IPS-NIHi11 (cell line): ENCODE results near the gene ATXN7L1.
A peak's percentile ranks its signal among the peaks of the same experiment; 100 is the strongest.

Experiments used
- DNase-seq: peaks from one replicate; pipeline ENCODE4 v3.0.0; 2012; ENCODE audit warnings: mixed read lengths, low spot score

The ATXN7L1 gene

DNA sequence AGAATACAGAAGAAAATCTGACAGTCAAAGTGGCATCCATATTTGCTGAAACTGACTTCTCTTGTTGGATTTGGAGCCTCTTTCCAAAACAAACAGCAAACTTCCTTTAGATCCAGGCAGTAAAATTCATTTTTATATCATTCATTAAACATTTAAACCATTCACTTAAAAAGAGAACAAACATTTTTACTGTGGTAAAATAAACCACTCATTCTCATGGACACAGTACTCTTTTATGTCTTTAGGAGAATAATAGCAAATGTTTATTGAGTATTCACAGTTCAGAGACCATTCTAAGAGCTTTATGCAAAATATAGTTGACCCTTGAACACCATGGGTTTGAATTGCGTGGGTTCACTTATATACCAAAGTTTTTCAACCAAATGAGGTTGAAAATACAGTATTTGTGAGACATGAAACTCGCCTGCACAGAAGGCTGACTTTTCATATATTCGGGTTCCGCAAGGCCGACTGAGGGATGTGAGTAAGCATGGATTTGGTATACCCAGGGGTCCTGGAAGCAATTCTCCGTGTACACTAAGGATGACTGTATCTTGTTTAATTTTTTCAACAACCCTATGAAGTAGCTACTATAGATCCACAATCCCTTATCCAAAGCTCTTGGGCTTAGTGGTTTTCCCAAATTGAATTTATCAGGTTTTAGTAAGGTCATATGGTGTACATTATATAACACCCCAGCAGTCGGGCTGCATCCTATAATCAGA is 49.1 kb downstream of the ATXN7L1 start:
- DNase-seq, result no peak

DNA sequence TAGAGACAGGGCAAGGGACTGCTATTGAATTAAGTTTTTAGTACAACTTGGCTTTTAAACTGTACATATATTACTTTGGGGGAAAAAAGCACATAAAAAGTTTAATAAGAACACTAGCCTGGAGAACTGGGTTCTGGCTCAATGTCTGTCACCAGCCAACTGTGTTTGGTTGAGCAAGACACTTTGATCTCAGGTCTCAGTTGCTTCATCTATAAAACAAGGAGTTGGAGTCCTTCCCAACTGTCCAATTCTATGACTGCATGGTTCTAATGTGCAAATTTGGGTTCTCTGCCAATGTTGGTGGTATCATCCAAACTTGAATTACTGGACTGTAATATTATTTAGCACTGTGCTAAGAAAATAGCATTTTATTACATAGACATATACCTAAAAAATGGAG is 50.3 kb downstream of the ATXN7L1 start:
- DNase-seq, result no peak

DNA sequence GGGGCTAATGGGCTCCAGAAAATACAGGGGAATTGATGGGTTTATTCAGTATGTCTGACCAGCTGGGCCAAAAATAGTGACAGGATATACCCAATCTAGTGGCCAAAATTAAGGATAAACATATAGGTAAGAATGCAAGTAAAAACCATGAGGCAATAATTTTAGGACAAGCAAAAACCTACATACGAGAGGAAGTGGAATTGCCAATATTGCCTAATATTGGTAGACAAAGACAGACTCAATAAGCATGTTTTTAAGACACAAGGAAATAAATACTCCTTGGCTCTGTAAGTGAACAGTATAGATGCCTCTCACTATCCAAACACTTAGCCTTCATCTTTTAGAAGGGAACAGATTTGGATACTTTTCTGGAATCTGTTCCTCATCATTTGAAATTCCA is 51.0 kb downstream of the ATXN7L1 start:
- DNase-seq, result no peak

DNA sequence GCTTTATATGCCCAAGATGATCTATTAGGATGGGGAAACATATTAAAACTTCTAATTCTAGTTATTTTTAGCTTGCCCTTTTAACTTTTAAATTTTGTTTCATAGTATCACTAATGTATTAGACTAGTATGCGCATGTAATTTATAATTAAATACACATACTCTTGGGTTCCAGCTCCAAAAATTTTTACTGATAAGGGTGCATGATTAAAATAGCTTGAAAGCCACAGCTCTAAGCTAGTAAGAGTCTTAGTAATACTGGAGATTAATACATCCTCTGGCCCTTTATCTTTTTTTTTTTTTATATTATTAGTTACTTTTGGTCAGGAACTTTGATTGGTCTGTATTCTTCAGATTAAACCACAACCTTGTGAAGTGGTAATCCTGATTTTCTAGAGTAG is 53.6 kb downstream of the ATXN7L1 start:
- DNase-seq, result no peak

DNA sequence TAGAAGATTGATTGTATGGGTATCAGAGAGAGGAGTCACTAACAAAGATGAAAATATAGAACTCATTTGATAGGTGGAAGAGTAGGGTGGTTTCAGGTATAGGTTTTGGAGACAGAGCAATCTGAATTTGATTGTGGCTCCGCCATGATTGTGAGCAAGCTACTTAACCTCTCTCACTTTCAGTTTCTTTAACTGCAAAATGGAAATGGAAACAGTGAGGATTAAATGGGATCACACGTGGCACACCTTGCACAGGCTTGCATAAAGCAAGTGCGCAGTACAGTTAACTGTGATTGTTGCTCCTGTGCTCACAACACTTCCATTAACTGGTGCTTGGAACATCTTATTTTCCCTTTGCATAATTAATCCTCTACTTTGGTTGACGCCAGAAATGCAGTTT is 54.9 kb downstream of the ATXN7L1 start:
- no peak for DNase-seq

DNA sequence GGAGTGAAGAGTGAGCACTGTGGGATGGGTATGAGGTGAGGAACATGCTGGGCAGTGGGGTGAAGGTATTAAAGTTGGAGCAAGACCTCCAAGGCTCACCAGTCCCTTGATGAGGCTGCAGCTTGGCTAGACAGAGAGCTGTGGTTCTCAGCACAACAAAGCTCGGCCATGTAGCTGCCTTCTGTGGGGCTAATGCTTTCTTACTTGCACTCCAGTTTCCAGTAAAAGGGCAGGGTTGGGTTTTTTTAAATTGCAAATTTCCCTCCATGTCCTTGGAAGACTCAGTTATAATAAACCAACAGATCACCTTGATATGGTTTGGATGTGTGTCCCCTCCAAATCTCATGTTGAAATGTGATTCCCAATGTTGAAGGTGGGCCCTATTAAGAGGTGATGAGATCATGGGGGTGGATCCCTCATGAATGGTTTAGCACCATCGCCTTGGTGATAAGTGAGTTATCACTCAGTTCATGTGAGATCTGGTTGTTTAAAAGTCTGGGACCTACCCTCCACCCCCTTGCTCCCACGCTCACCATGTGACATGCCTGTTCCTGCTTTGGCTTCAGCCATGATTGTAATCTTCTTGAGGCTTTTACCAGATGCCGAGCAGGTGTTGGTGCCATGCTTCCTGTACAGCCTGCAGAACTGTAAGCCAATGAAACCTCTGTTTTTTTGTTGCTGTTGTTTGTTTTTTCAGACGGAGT is 55.9 kb downstream of the ATXN7L1 start:
- DNase-seq, result no peak

DNA sequence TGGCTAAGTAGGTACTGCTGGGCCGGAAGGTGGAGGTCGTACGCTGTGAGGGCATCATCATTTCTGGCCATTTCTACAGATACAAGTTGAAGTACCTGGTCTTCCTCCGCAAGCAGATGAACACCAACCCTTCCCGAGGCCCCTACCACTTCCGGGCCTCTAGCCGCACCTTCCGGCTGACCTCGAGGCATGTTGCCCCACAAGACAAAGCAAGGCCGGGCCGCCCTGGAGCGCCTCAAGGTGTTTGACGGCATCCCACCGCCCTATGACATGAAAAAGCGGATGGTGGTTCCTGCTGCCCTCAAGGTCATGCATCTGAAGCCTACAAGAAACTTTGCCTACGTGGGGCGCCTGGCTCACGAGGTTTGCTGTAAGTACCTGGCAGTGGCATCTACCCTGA is 56.8 kb downstream of the ATXN7L1 start:
- DNase-seq, result no peak

DNA sequence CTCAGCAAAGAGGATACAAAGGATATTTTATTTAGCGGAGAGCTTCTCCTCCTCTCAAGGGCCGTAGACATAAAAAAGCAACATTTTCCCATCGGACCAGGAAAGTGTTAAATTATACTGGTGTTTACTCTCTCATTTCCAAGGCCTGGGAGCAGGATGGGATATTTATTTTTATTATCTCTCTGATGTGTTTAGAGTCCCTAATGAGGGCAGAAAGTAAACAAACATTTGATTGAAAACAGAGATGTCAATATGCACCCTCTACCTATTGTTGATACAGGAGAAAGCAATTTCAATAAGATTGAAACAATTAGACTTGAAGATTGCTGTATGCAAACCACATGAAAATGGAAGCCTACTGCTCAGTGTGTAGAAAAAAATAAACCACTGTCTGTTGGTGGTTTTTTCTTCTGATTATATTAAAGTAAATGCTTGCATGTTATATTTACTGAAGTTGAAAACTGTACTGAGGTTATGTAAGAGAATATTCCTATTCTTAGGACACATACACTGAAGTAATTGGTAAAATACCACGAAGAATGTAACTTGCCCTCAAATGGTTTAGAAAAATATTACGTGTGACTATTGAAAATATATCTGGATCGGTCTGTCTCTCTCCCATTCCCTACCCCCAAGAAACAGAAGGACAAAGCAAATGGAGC is 59.3 kb downstream of the ATXN7L1 start:
- no peak for DNase-seq

DNA sequence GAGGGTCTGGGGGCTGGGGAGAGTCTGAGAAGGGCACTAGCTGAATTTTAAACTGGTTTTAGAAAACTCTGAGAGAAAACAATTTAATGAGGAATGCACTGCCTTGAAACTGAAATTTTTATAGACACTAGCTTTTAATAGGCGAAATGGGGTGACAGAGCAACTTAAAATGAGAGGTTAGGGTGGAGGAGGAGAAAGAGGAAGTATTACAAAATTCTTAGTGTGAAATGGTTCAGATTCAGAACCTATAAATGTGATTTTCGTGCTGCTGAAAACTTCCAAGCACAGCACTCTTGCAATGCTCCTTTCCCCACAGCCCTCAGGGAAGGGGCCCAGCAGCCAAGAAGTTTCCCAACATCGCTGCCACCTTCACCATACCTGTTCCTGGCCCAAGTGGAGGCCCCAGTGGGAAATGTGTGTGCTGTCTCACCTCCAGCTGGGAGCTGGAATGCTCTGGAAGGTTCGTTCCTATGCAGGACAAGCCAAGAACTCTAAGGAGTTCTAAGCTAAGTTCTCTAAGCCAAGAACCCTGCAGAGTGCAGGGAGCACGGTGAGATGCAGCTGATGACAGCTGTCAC is 60.0 kb downstream of the ATXN7L1 start:
- no peak for DNase-seq

DNA sequence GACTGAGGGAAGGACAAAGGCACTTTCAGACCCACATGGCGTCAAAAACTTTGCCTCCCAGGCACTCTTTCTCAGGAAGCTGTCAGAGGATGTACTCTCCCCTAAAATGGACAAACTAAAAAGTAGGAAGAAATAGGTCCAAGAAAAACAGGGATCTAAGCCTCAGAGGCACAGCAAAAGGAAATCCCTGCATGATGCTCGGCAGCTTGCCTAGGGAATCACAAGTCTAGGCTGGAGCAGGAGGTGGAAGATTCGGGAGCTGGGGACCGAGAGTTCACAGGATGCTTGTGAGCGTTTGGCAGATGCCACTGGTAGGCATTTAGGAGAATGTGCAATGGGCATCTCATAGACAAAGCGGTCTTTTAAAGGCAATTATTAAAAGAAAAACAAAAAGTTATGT is 60.8 kb downstream of the ATXN7L1 start:
- DNase-seq, result no peak

DNA sequence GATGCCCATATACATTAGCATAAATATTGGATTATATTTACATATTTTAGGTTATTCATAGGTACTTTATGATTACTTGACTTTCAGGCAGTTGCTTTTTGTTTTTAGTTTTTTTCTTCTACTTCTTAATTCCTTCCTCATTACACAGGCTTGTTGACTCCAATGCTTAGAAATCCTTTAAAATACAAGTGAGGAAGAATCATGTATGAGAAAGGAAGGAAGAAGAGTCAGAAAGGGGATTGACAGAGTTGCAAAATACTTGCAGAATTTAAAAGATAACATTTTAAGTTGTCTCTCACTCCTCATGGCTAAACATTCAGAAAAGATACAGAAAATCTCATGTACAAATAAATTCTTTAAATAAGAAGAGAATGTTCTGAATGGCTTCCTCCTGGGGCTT is 61.9 kb downstream of the ATXN7L1 start:
- no peak for DNase-seq

DNA sequence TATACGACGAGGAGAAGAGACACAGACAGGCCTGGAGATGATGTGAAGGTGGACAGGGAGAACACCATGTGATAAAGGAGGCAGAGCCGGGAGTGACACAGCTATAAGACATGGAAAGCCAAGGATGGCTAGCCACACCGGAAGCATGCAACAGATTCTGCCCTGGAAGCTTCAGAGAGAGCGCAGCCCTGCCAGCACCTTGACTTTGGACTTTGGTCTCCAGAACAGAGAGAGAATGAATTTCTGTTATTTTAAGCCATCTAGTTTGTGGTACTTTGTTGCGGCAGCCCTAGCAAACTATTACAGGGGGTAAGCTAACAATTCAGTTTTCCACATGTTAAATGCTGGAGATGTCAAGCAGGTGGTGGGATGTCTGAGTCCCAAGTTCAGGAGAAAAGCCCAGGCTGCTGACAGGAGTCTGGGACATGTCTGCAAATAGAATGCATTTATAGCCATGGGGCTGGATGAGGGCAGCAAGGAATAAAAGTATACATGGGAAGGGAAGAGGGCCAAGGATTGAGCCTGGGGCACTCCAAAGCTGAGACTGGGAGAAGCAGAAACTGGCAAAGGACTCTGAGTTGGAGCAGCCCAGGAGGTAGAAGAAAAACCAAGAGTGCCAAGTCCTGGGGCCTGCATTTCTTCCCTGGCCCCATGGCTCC is 65.1 kb downstream of the ATXN7L1 start:
- no peak for DNase-seq

DNA sequence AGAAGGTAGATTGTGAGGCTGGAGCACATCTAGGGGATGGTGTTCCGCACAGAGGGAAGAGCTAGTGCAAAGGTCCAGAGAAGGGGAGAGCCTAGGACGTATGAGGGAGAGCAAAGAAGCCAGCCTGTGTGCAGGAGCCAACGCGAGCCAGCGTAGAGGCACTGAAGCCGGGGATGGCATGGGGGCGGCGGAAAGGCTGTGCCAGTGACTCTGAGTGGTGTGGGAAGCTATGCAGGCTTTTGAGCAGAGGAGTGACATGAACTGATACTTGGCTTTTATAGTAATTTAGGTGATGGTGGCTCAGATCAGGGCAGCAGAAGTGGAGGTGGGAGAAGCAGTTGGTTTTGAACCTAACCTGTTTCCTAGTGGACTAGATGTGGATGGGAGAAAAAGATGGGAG is 65.8 kb downstream of the ATXN7L1 start:
- DNase-seq, result no peak

DNA sequence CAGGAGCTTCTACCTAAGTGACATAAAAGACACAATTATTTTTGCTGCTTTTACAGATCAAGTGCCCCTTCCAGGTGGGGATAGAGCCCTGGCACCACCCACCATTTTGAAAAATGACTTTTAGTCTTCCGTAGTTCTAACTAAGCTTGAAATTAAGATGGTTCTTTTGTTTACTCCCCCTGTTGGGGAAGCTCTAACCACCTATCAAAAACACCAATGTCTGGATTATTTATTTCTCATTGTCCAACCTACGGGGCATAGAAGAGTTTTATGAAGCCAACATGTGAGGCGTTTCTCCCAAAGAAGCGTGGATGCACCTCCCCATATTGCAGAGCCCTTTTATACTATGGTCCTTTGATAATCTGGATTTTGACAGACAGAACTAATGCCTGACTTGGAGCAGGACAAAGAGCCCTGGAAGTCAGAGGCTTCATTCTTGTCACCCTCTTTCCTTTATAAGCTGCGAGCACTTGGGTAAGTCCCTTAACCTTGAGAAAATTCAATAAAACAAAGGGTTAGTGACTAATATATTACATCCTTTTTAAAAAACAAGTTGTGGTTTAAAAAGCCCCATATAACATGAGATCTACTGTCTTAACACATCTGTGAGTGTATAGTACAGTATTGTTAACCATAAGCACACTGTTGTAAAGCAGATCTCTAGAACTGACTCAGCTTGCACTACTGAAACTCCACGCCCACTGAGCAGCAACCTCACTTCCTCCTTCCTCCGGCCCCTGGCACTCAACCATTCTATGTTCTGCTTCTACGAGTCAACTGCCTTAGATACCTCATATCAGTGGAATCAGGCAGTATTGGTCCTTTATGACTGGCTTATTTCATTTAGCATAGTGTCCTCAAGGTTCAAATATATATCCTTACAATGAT is 67.5 kb downstream of the ATXN7L1 start:
- DNase-seq, result no peak

DNA sequence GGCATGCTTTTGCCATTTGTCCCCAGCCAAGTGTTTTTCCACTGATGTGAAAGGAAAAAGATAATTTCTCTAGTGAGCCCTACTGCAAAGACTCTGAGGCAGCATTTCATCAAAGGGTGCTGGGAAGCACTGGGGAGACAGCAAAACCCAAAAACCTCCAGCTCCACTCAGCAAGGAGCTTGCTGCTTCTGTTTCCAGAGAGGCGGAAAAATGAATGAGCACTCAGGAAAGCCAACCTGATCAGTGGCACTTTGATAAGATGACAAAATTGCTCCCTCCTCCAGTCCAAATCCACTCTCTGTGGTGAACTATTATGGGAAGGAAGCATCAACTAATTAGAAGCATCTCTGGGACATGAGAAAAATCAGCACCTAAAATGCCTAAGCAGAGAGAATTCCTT is 68.2 kb downstream of the ATXN7L1 start:
- no peak for DNase-seq

DNA sequence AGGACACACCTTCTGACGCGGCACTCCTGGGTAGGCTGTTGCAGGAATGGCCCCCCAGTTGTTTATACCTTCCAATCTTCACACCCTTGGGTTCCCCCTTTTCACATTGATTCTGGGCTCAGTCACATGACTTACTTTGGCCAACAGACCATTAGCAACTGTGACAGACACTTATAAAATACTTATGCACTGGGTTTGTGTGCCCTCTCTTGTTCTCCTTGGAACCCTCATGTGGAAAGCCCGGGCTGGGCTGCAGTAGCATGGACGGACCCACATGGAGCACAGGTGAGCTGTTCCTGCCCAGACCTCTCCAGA is 69.0 kb downstream of the ATXN7L1 start:
- DNase-seq, result no peak

DNA sequence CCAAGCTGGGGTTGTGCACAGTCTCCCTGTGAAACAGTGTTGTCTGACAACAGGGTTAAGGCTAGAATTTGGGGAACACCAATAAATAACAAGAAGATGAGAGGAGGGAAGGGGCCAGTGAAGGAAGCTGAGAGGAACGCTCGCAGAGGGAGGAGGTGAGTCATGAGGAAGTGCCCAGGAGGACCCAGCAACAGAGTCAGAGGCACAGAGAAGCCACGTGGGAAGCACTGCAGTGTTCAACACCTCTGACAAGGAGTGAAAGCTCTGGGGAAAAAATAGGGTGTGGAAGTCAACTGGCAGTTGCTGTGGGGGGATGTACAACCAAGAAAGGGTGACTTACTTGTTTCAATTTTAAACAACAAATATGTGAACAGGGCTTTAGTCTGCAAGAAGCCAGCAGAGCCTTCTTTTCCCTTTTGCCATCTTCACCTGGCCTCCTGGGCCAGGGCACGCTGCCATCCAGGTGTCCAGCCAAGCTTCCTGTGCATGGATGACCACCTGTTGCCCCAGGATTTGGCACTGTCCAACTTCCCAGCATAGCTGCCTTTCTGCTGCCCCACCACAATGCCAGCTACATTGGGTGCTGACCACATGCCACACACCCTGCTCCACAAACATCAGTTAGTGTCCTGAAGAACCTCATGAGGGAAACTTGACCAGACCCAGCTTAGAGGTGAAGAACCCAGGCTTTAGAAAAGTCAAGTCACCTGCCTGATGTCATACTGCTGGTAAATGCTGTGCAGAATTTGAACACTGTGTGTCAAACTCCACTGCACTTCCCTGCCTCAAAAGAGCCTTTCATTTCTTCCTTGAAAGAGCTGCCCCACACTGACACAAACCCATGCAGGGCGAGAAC is 69.6 kb downstream of the ATXN7L1 start:
- DNase-seq, result no peak

DNA sequence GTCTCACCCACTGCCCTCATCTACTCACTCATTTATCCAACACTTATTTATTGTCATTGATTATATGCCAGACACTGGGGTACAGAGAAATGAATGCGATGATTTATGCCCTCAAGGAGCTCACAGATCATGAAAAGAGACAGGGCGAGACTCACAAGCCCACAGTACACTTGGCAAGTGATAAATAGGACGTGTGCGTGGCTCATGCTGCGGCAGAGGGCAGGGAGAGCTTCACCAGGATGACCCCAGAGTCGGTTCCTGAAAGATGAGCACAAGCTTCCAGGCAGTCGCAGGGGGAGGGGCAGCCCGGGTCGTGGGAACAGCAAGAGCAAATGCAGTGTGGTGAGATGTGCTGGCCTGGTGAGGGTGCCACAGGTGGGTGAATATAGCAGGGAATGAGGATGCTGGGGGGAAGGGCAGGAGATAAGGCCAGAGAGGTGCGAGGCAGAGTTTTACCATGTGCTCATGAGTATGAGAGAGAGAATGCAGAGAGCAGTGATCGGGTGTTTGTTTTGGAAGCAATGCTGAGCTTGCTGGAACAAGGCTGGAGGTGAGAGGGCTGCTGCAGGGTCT is 70.9 kb downstream of the ATXN7L1 start:
- peak; percentile 66 for DNase-seq

DNA sequence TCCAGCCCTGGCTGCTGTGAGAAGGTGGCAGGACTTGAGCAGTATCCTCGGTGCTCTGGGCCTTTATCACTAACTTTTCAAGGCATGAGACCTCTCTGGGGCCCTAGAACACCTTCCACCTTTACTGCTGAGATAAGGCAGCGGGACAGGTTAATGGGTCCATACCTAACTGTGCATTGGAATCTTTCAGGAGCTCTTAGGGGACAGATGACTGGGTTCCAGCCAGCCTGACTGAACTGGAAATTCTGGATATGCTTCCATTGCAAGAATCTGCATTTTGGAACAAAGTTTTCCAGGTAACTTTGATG is 73.0 kb downstream of the ATXN7L1 start:
- DNase-seq, result no peak

DNA sequence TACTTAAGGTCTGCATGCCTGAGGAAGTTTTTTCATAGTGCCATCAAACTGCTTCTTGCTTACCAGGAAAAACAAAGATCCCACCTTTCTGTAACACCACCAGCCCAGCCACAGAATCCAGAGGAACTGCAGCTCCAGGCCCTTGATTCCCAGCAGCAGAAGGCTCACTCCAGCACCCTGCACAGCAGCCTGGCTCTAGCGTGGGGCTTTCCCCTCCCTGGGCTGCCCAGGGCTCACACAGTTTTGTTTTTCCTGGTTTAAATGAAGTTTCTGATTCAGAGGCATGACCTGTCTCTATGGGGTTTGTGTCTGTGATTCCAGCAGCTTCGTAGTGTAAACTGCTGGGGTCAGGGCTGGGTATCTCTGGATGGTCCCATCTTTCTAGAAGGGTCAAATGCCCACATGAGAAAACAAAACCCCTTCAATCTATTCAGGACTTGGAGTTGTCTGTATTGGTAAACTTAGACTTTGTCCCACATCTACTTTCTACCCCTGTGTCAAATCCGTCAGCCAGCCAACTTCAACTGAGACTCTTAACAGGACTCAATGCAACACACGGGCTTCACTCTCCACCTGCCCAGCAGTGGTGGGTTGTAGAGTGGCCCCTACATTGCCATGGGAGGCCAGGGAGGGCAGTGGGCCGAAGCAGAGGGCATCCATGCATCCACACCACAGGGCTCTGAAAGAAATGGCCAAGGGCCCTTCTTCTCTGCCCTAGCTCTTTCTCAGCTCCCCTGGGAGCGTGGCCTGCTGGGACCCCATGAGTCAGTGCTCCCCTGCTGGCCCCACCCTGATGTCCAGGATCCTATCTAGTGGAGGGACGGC is 73.6 kb downstream of the ATXN7L1 start:
- no peak for DNase-seq
